ENCODE results near the gene SPATS2L. TPM values are rescaled to one million over a fixed set of nuclear protein-coding genes. Genes with fewer than 3 reads are reported as not detected.

The SPATS2L gene
- total RNA-seq (2014; rRNA removed; shearing (Covaris generic)), result 58.3 and 63.3 TPM in 2 replicates
- polyA plus RNA-seq (2014; cell fraction: nucleus; rRNA removed), result 25.4 and 31.1 TPM in 2 replicates

- peak; percentile 49 for DNase-seq (ENCODE audit: extremely low read depth, low read depth)
Observed at GRCh38 chr2:200306196-200306930, at the start of gene SPATS2L. TSS of gene SPATS2L (plus strand) at chr2:200306693. CDS start at chr2:200389245, 82,552 bp downstream.

- no peak for DNase-seq (ENCODE audit: extremely low read depth, low read depth)
Observed at GRCh38 chr2:200257570-200257969, 48.9 kb upstream of the SPATS2L start.

GRCh38 chr2:200258081-200258480 is 48.4 kb upstream of the SPATS2L start:
- DNase-seq (ENCODE audit: extremely low read depth, low read depth), result no peak

- DNase-seq (ENCODE audit: extremely low read depth, low read depth), result no peak
Observed at GRCh38 chr2:200258881-200259576, 47.5 kb upstream of the SPATS2L start.

GRCh38 chr2:200259577-200259957 is 46.9 kb upstream of the SPATS2L start:
- DNase-seq (ENCODE audit: extremely low read depth, low read depth), result no peak

- DNase-seq (ENCODE audit: extremely low read depth, low read depth), result no peak
Observed at GRCh38 chr2:200262047-200262446, 44.4 kb upstream of the SPATS2L start.

- no peak for DNase-seq (ENCODE audit: extremely low read depth, low read depth)
Observed at GRCh38 chr2:200263279-200263678, 43.2 kb upstream of the SPATS2L start.

- no peak for DNase-seq (ENCODE audit: extremely low read depth, low read depth)
Observed at GRCh38 chr2:200264631-200265030, 41.9 kb upstream of the SPATS2L start.

GRCh38 chr2:200266406-200266805 is 40.1 kb upstream of the SPATS2L start:
- DNase-seq (ENCODE audit: extremely low read depth, low read depth), result no peak

- no peak for DNase-seq (ENCODE audit: extremely low read depth, low read depth)
Observed at GRCh38 chr2:200267350-200267749, 39.1 kb upstream of the SPATS2L start.

- DNase-seq (ENCODE audit: extremely low read depth, low read depth), result no peak
Observed at GRCh38 chr2:200270732-200271131, 35.8 kb upstream of the SPATS2L start.

GRCh38 chr2:200272320-200272719 is 34.2 kb upstream of the SPATS2L start:
- DNase-seq (ENCODE audit: extremely low read depth, low read depth), result no peak

GRCh38 chr2:200274116-200275075 is 32.1 kb upstream of the SPATS2L start:
- DNase-seq (ENCODE audit: extremely low read depth, low read depth), result no peak

GRCh38 chr2:200275295-200276013 is 31.0 kb upstream of the SPATS2L start:
- no peak for DNase-seq (ENCODE audit: extremely low read depth, low read depth)

GRCh38 chr2:200276472-200276871 is 30.0 kb upstream of the SPATS2L start:
- no peak for DNase-seq (ENCODE audit: extremely low read depth, low read depth)

- DNase-seq (ENCODE audit: extremely low read depth, low read depth), result no peak
Observed at GRCh38 chr2:200278694-200279316, 27.7 kb upstream of the SPATS2L start.

- DNase-seq (ENCODE audit: extremely low read depth, low read depth), result no peak
Observed at GRCh38 chr2:200279857-200280256, 26.6 kb upstream of the SPATS2L start.

- no peak for DNase-seq (ENCODE audit: extremely low read depth, low read depth)
Observed at GRCh38 chr2:200286578-200286977, 19.9 kb upstream of the SPATS2L start.

- DNase-seq (ENCODE audit: extremely low read depth, low read depth), result no peak
Observed at GRCh38 chr2:200288670-200289429, 17.6 kb upstream of the SPATS2L start.
